SK-N-SH (cell line): Measurements from ENCODE around the gene TNPO1. TPM values are rescaled to one million over a fixed set of nuclear protein-coding genes. Genes with fewer than 3 reads are reported as not detected.

Experiments used
- CTCF ChIA-PET: fragments of 300-600, 350-600 bp; formaldehyde crosslinking; extraction: SDS; loops from one replicate; lab custom pipeline; 2021; lab: Yijun Ruan, JAX
- POLR2A ChIA-PET: fragments of 350-600 bp; sonication (Branson Sonifier 250); formaldehyde crosslinking; extraction: SDS; loops from one replicate; lab custom pipeline; 2020; ENCODE audit warnings: antibody characterized with exemption, inconsistent platforms; lab: Yijun Ruan, JAX
- DNase-seq: peaks from one replicate; pipeline ENCODE4 v3.0.0; 2012
- H2AFZ ChIP-seq: fragments of 200-600 bp; sonication (generic); 2 replicates; pipeline ENCODE4 v1.8.1; 2016; ENCODE audit warnings: antibody characterized with exemption, mild to moderate bottlenecking, low read depth
- H3F3A ChIP-seq: fragments of 200-600 bp; sonication (generic); replicated peaks from 2 replicates; pipeline ENCODE3; 2016; ENCODE audit warnings: antibody characterized with exemption, mild to moderate bottlenecking; ENCODE audit not compliant: insufficient read depth
- H3K27ac ChIP-seq, 2 experiments: fragments of 200-500 bp in 1 of 2; fragments of 200-600 bp in 1 of 2; sonication (Bioruptor generic) in 1 of 2; sonication (generic), shearing (Covaris generic) in 1 of 2; 2 replicates each; pipeline versions ENCODE4 v1.5.1 to v1.6.1; 2014 to 2016; ENCODE audit warnings: low read depth in 2 of 2, inconsistent platforms in 1 of 2, low read length in 1 of 2, mild to moderate bottlenecking in 1 of 2, mixed read lengths in 1 of 2
- H3K27me3 ChIP-seq: fragments of 200-600 bp; sonication (generic), shearing (Covaris generic); 2 replicates; pipeline ENCODE4 v1.6.1; 2016; ENCODE audit warnings: mixed run types; ENCODE audit not compliant: insufficient read depth
- H3K36me3 ChIP-seq, 2 experiments: fragments of 200-500 bp in 1 of 2; fragments of 200-600 bp in 1 of 2; sonication (Bioruptor generic) in 1 of 2; sonication (generic) in 1 of 2; replicated peaks in 1 of 2; 2 replicates each; pipeline versions ENCODE3 to v1.5.1; 2014 to 2016; ENCODE audit warnings: low read length in 1 of 2, mild to moderate bottlenecking in 1 of 2; ENCODE audit not compliant: insufficient read depth in 2 of 2, control insufficient read depth in 1 of 2
- H3K4me1 ChIP-seq, 2 experiments: fragments of 200-500 bp in 1 of 2; fragments of 200-600 bp in 1 of 2; sonication (Bioruptor generic) in 1 of 2; sonication (generic), shearing (Covaris generic) in 1 of 2; 2 replicates each; pipeline versions ENCODE4 v1.5.1 to v1.6.1; 2014 to 2016; ENCODE audit warnings: low read depth in 1 of 2, low read length in 1 of 2, mixed run types in 1 of 2; ENCODE audit not compliant: insufficient read depth in 2 of 2, control insufficient read depth in 1 of 2
- H3K4me2 ChIP-seq: fragments of 200-600 bp; sonication (generic), shearing (Covaris generic); 2 replicates; pipeline ENCODE4 v1.6.1; 2017; ENCODE audit warnings: mixed run types
- H3K4me3 ChIP-seq, 2 experiments: fragments of 200-500 bp in 1 of 2; fragments of 200-600 bp in 1 of 2; sonication (Bioruptor generic) in 1 of 2; sonication (generic), shearing (Covaris generic) in 1 of 2; 2 replicates each; pipeline versions ENCODE4 v1.5.1 to v1.8.1; 2014 to 2016; ENCODE audit warnings: low read depth in 2 of 2, inconsistent platforms in 1 of 2, low read length in 1 of 2, mild to moderate bottlenecking in 1 of 2, mixed read lengths in 1 of 2, moderate library complexity in 1 of 2
- H3K79me2 ChIP-seq: fragments of 200-600 bp; sonication (generic); 2 replicates; pipeline ENCODE4 v1.8.1; 2017; ENCODE audit warnings: mild to moderate bottlenecking; ENCODE audit not compliant: insufficient read depth
- H3K9ac ChIP-seq: fragments of 200-600 bp; sonication (generic); 2 replicates; pipeline ENCODE4 v1.6.1; 2017; ENCODE audit warnings: mixed run types
- H3K9me2 ChIP-seq: fragments of 200-600 bp; sonication (generic); 2 replicates; pipeline ENCODE4 v1.6.1; 2017; ENCODE audit warnings: mixed run types
- H3K9me3 ChIP-seq: fragments of 200-600 bp; sonication (generic); 2 replicates; pipeline ENCODE4 v1.6.1; 2017; ENCODE audit warnings: mixed run types, mild to moderate bottlenecking, moderate library complexity
- H4K20me1 ChIP-seq: fragments of 200-600 bp; sonication (generic); 2 replicates; pipeline ENCODE4 v1.6.1; 2017; ENCODE audit warnings: mild to moderate bottlenecking, mixed run types; ENCODE audit not compliant: insufficient read depth
- ELF1 ChIP-seq: IDR thresholded peaks from 2 replicates; pipeline ENCODE4 v1.4.0; 2012
- EP300 ChIP-seq, 2 experiments: IDR thresholded peaks; 2 replicates each; pipeline versions ENCODE4 v1.4.0 to v1.6.1; 2012; ENCODE audit warnings: borderline replicate concordance in 1 of 2, low read depth in 1 of 2, low read length in 1 of 2
- GATA2 ChIP-seq: sonication (generic); formaldehyde crosslinking; IDR thresholded peaks from 2 replicates; pipeline ENCODE4 v1.5.0; 2020; ENCODE audit warnings: mild to moderate bottlenecking, missing genetic modification reagents
- MEF2A ChIP-seq: IDR thresholded peaks from 2 replicates; pipeline ENCODE4 v1.4.0; 2012; ENCODE audit warnings: low read depth, borderline replicate concordance
- RFX5 ChIP-seq: IDR thresholded peaks from 2 replicates; pipeline ENCODE4 v1.6.1; 2012; ENCODE audit warnings: mild to moderate bottlenecking, improper control_type of control experiment, low read length
- RXRA ChIP-seq: IDR thresholded peaks from 2 replicates; pipeline ENCODE4 v1.4.0; 2012; ENCODE audit warnings: low read depth, mild to moderate bottlenecking, borderline replicate concordance
- SIN3A ChIP-seq: IDR thresholded peaks from 2 replicates; pipeline ENCODE4 v1.6.1; 2012; ENCODE audit warnings: low read depth, mild to moderate bottlenecking, low read length, moderate library complexity, borderline replicate concordance
- SMC3 ChIP-seq: IDR thresholded peaks from 2 replicates; pipeline ENCODE4 v1.6.1; 2012; ENCODE audit warnings: low read depth, low read length, improper control_type of control experiment
- TEAD4 ChIP-seq: IDR thresholded peaks from 2 replicates; pipeline ENCODE4 v1.4.0; 2012; ENCODE audit warnings: mild to moderate bottlenecking, borderline replicate concordance; ENCODE audit not compliant: insufficient read depth
- USF1 ChIP-seq: IDR thresholded peaks from 2 replicates; pipeline ENCODE4 v1.4.0; 2012; ENCODE audit warnings: low read depth, borderline replicate concordance
- polyA plus RNA-seq, 3 experiments: library from polyadenylated mRNA; depleted of rRNA; stranded (reverse); fragments of >200 nt; gene quantifications; 2 replicates each; pipeline ENCODE4 v1.2.3, GENCODE V29; 2012
- TF ChIP-seq, protein P1 (sequence below): fragments of 150-350 bp; IDR thresholded peaks from 2 replicates; pipeline ENCODE4 v1.6.1; 2016; ENCODE audit warnings: mild to moderate bottlenecking, low read depth, low read length
- TF ChIP-seq, protein P2 (sequence below): IDR thresholded peaks from 2 replicates; pipeline ENCODE4; 2012
- TF ChIP-seq, protein P3 (sequence below): IDR thresholded peaks from 2 replicates; pipeline ENCODE4 v1.6.1; 2012; ENCODE audit warnings: mild to moderate bottlenecking, low read depth, low read length, moderate library complexity

TNPO1 gene
- polyA plus RNA-seq, 1 of the 3 experiments (the other 2 are of a cell fraction): 19.9 TPM

DNA sequence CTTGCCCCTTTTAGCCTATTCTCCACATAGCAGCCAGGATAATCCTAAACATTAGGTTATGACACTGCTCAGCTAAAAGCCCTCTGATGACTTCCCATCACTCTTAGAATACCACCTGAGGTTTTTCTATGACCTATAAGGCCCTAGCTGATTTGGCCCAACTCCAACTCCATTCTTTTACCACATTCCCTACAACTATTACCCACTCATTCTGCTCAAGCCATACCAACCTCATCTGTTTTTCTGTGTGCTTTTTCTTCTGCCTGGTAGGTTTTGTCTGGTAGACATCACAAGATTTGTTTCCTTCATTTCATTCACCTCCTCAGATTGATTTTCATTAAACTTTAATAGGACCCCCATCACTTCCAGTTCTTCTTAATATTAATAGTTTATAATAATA is 126.8 kb downstream of the TNPO1 start:
- H2AFZ ChIP-seq: no peak overlapping the region
- no peak overlapping the region for H3K4me3 ChIP-seq
- no peak overlapping the region for H3K9ac ChIP-seq
- no peak overlapping the region for H3K4me2 ChIP-seq
- TF ChIP-seq SMC3: no peak
- TF ChIP-seq RFX5: no peak
- no peak for TF ChIP-seq EP300 (IDR thresholded peaks at IDR 0.05; ENCODE audit: borderline replicate concordance in 1 of 2, low read depth in 1 of 2, low read length in 1 of 2)
- no peak for TF ChIP-seq TEAD4
- no peak for TF ChIP-seq RXRA
- no peak for TF ChIP-seq SIN3A
- no peak for TF ChIP-seq USF1
- TF ChIP-seq GATA2 (CRISPR knock-in tag): no peak
- TF ChIP-seq, protein P1, sequence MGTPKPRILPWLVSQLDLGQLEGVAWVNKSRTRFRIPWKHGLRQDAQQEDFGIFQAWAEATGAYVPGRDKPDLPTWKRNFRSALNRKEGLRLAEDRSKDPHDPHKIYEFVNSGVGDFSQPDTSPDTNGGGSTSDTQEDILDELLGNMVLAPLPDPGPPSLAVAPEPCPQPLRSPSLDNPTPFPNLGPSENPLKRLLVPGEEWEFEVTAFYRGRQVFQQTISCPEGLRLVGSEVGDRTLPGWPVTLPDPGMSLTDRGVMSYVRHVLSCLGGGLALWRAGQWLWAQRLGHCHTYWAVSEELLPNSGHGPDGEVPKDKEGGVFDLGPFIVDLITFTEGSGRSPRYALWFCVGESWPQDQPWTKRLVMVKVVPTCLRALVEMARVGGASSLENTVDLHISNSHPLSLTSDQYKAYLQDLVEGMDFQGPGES: no peak
- no peak for TF ChIP-seq ELF1
- no peak for TF ChIP-seq MEF2A
- TF ChIP-seq, protein P2, sequence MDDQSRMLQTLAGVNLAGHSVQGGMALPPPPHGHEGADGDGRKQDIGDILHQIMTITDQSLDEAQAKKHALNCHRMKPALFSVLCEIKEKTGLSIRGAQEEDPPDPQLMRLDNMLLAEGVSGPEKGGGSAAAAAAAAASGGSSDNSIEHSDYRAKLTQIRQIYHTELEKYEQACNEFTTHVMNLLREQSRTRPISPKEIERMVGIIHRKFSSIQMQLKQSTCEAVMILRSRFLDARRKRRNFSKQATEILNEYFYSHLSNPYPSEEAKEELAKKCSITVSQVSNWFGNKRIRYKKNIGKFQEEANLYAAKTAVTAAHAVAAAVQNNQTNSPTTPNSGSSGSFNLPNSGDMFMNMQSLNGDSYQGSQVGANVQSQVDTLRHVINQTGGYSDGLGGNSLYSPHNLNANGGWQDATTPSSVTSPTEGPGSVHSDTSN: no peak
- TF ChIP-seq, protein P3, sequence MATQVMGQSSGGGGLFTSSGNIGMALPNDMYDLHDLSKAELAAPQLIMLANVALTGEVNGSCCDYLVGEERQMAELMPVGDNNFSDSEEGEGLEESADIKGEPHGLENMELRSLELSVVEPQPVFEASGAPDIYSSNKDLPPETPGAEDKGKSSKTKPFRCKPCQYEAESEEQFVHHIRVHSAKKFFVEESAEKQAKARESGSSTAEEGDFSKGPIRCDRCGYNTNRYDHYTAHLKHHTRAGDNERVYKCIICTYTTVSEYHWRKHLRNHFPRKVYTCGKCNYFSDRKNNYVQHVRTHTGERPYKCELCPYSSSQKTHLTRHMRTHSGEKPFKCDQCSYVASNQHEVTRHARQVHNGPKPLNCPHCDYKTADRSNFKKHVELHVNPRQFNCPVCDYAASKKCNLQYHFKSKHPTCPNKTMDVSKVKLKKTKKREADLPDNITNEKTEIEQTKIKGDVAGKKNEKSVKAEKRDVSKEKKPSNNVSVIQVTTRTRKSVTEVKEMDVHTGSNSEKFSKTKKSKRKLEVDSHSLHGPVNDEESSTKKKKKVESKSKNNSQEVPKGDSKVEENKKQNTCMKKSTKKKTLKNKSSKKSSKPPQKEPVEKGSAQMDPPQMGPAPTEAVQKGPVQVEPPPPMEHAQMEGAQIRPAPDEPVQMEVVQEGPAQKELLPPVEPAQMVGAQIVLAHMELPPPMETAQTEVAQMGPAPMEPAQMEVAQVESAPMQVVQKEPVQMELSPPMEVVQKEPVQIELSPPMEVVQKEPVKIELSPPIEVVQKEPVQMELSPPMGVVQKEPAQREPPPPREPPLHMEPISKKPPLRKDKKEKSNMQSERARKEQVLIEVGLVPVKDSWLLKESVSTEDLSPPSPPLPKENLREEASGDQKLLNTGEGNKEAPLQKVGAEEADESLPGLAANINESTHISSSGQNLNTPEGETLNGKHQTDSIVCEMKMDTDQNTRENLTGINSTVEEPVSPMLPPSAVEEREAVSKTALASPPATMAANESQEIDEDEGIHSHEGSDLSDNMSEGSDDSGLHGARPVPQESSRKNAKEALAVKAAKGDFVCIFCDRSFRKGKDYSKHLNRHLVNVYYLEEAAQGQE: no peak
- H3K4me1 ChIP-seq: no peaks in the 10 kb centered on the region
- no peak overlapping the region for H3K27ac ChIP-seq
- H4K20me1 ChIP-seq: no peaks in the 10 kb centered on the region
- DNase-seq: no peak
- H3K9me3 ChIP-seq: no peaks in the 10 kb centered on the region
- no peaks in the 10 kb centered on the region for H3K36me3 ChIP-seq
- CTCF ChIA-PET: no interaction called here
- H3K9me2 ChIP-seq: no peaks in the 10 kb centered on the region
- no peaks in the 10 kb centered on the region for H3K79me2 ChIP-seq
- POLR2A ChIA-PET: no interaction called here
- peaks cover 4% of the 10 kb centered on the region for H3F3A ChIP-seq
- H3K27me3 ChIP-seq: no peaks in the 10 kb centered on the region
